ENCODE data around the gene BCL11B. TPM values are rescaled to one million over a fixed set of nuclear protein-coding genes. Genes with fewer than 3 reads are reported as not detected.

Gene BCL11B
- total and polyA plus RNA-seq, 11 donors = 0.04 to 2.1 (median 0.15) TPM; not detected in 3

GRCh38 chr14:99129998-99130397 lies 142.0 kb downstream of the BCL11B start:
- no peaks in the 10 kb centered on the region for H3K36me3 ChIP-seq
- TF ChIP-seq, protein P1, sequence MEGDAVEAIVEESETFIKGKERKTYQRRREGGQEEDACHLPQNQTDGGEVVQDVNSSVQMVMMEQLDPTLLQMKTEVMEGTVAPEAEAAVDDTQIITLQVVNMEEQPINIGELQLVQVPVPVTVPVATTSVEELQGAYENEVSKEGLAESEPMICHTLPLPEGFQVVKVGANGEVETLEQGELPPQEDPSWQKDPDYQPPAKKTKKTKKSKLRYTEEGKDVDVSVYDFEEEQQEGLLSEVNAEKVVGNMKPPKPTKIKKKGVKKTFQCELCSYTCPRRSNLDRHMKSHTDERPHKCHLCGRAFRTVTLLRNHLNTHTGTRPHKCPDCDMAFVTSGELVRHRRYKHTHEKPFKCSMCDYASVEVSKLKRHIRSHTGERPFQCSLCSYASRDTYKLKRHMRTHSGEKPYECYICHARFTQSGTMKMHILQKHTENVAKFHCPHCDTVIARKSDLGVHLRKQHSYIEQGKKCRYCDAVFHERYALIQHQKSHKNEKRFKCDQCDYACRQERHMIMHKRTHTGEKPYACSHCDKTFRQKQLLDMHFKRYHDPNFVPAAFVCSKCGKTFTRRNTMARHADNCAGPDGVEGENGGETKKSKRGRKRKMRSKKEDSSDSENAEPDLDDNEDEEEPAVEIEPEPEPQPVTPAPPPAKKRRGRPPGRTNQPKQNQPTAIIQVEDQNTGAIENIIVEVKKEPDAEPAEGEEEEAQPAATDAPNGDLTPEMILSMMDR (IDR thresholded peaks at IDR 0.05) = no peak
- no peak for TF ChIP-seq POLR2A (IDR thresholded peaks at IDR 0.05)
- H3K27ac ChIP-seq = no peak overlapping the region
- no peak overlapping the region for H3K4me3 ChIP-seq
- ATAC-seq (no peak), DNase-seq (no peak)
- 72 to 81% (median 80%) methylated on average over 15 of the region's 15 CpGs for WGBS, 4 donors
- H3K9me3 ChIP-seq = no peaks in the 10 kb centered on the region
- no peaks in the 10 kb centered on the region for H3K4me1 ChIP-seq
- peaks cover 0 to 11% (median 0%) of the 10 kb centered on the region in 9 donors for H3K27me3 ChIP-seq
- intact Hi-C loops (cut with DNase I) = no loop called here

DNA sequence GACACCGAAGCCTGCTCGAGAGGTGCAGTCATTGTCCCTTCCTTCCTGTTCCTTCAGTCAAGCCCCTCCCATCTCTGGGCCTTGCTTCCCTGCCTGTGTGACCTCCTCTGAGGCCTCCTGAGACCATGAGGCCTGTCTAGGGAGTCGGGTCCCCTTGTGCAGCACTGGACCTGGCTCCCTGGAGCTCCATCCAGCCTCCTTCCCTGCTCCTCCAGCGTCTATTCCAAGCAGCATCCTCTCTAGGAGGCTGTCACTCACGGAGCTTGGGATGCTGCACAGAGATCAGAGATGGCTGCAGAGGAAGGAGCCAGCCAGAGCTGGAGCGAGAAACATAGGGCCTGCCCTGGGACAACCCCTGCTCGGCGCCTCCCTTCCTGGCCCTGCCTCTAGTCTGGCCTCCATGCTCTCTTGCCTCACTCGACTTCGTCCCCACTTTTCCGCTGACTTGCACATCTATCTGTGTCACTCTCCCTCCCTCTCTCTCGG lies 142.7 kb downstream of the BCL11B start:
- H3K4me3 ChIP-seq = no peak overlapping the region
- ATAC-seq (no peak), DNase-seq (no peak)
- H3K4me1 ChIP-seq = no peaks in the 10 kb centered on the region
- H3K27ac ChIP-seq = no peak overlapping the region
- intact Hi-C loops (cut with DNase I) = no loop called here
- TF ChIP-seq, protein P1 (IDR thresholded peaks at IDR 0.05) = no peak
- TF ChIP-seq POLR2A (IDR thresholded peaks at IDR 0.05) = no peak
- no peaks in the 10 kb centered on the region for H3K36me3 ChIP-seq
- no peaks in the 10 kb centered on the region for H3K9me3 ChIP-seq
- WGBS, 4 donors = 46 to 59% (median 55%) methylated on average over 12 of the region's 12 CpGs
- peaks cover 0 to 18% (median 0%) of the 10 kb centered on the region in 9 donors for H3K27me3 ChIP-seq

DNA sequence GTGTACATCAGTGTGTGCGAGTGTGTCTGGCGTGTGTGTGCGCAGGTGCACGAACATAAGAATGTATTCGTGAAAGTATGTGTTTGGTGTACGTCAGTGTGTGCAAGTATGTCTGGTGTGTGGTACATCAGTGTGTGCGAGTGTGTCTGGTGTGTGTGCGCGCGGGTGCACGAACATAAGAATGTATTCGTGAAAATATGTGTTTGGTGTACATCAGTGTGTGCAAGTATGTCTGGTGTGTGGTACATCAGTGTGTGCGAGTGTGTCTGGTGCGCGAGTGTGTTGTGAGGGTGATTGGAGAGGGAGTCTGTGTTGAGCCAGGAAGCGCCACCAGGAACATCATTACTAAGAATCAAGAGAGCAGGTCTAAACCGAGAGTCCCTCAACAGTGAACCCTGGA lies 143.8 kb downstream of the BCL11B start:
- Histone ChIP-seq H3K36me3 (no peaks in the 10 kb centered on the region), H3K4me1 (no peaks in the 10 kb centered on the region), H3K4me3 (no peak overlapping the region), H3K27ac (no peak overlapping the region), H3K27me3 (peaks cover 0 to 19% (median 0%) of the 10 kb centered on the region in 9 donors), H3K9me3 (no peaks in the 10 kb centered on the region)
- 86 to 88% (median 87%) methylated on average over 17 of the region's 17 CpGs for WGBS, 4 donors
- DNase-seq (no peak), ATAC-seq (no peak)
- intact Hi-C loops (cut with DNase I) = no loop called here
- no peak for TF ChIP-seq POLR2A (IDR thresholded peaks at IDR 0.05)
- TF ChIP-seq, protein P1 (IDR thresholded peaks at IDR 0.05) = no peak

GRCh38 chr14:99127651-99128167 lies 144.3 kb downstream of the BCL11B start:
- no peak overlapping the region for H3K4me3 ChIP-seq
- no peak overlapping the region for H3K27ac ChIP-seq
- no peaks in the 10 kb centered on the region for H3K4me1 ChIP-seq
- intact Hi-C loops (cut with DNase I) = no loop called here
- no peaks in the 10 kb centered on the region for H3K36me3 ChIP-seq
- 16 to 43% (median 34%) methylated on average over 9 of the region's 9 CpGs for WGBS, 4 donors
- DNase-seq = no peak
- no peaks in the 10 kb centered on the region for H3K9me3 ChIP-seq
- no peak for TF ChIP-seq POLR2A (IDR thresholded peaks at IDR 0.05)
- TF ChIP-seq, protein P1 (IDR thresholded peaks at IDR 0.05) = no peak
- peaks cover 0 to 20% (median 0%) of the 10 kb centered on the region in 9 donors for H3K27me3 ChIP-seq
- ATAC-seq = no peak
